Cerebellar nuclear complex (tissue), 1 donor: ENCODE measurements around the gene GAGE10.

Experiments used
- DNase-seq, 2 experiments: peaks; one replicate each; lab custom pipeline; 2025; lab: John Stamatoyannopoulos, UW

The GAGE10 gene, protein sequence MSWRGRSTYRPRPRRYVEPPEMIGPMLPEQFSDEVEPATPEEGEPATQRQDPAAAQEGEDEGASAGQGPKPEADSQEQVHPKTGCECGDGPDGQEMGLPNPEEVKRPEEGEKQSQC

DNA sequence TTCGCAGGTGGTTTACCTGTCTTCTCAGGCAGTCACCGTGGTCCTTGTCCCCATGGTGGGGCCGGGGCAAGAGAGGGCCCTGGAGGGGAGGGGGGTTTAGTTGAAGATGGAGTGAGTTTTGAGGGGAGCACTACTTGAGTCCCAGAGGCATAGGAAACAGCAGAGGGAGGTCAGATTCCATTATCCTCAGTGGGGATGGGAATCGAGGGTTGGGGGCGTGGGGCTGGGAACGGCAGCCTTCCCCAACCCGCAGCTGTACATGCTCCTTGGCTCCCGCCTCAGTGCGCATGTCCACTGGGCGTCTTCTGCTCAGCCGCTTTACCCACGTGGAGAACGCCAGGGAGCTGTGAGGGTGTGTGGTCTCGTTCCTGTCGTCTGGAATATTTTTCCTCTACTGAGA lies at the start of gene GAGE10:
TSS of gene GAGE10 (plus strand) at position 301 of the 400 bp plus-strand sequence. CDS start 1,214 bp downstream, outside the sequence.
- no peak for DNase-seq

DNA sequence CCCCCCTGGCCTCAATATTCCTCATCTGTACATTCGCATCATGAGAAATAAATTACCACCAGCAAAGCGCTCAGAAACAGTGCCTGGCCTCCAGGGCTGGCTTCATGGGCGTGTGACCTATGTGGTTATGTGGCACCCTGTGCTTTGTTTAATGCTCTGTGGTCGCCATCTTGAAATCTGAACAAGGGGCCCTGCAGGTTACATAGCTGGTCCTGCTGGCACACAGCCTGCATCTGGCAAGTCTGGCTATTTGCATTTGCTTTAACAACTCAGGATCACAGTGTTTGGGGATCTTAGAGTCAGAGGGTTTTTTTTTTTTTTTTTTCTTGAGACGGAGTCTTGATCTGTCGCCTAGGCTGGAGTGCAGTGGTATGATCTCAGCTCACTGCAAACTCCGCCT lies 48.8 kb upstream of the GAGE10 start:
- no peak for DNase-seq

DNA sequence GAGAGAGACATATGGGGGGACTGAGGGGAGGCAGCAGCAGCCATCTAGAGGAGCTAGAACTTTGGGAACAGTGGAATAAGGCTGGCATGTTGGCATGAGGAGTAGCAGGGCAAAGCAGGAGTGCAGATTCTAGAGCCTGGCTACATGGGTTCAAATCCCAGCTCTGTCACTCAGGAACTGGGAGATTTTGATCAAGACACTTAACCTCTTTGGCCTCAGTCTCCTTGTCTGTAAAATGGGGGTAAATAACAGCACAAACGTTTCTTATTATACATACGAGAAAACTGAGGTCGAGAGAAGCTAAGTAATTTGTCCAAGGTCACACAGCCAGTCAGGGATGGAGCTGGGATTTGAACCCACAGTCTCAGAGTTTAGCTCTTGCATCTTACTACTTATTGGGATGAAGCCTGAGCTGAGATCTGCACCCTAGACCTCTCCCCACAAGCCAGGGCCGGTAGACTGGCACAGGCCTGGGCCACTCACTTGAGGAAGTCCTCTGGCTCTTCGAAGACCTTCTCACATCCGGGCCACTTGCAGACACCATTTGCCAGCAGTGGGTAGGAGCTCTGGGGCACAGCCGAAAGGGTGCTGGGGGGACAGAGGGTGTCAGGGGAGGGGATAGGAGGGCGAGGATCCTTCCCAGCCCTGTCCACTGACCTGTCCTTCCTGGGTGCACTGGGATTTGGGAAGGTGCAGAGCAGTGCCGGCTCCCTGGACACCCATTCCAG lies 47.0 kb upstream of the GAGE10 start:
- no peak for DNase-seq

DNA sequence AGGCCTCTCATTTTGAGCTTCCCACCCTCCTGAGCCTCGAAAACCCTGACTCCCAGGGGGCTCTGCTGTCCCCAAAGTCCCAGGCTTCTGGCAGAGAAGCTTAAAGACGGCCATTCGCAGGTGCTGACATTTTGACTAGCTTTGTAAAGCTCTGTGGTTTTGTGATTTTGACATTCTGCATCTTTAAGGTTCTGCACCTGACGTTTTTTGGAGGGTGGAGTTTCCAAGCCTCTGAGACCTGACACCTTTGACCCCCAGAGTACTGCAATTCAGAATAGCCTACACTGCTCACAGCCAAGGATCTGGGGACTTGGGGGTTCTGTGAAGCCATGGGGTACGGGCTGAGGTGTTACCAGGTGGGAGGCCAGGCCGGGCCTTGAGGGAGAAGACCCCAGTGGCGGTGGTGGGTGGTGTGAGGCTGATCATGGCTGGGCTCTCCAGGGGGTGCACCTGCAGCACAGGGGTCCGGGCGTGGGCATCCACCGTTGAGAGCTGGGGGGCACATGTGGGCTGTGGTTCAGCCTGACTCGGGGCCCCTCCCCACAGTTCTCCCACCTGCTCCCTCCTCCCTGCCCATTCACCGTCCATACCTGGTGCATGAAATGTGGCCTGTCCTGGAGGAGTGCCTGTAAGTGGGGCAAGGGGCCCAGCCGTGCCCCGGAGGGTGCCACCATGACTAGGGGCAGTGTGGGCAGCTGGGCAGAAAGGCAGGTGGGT lies 46.2 kb upstream of the GAGE10 start:
- DNase-seq = no peak

DNA sequence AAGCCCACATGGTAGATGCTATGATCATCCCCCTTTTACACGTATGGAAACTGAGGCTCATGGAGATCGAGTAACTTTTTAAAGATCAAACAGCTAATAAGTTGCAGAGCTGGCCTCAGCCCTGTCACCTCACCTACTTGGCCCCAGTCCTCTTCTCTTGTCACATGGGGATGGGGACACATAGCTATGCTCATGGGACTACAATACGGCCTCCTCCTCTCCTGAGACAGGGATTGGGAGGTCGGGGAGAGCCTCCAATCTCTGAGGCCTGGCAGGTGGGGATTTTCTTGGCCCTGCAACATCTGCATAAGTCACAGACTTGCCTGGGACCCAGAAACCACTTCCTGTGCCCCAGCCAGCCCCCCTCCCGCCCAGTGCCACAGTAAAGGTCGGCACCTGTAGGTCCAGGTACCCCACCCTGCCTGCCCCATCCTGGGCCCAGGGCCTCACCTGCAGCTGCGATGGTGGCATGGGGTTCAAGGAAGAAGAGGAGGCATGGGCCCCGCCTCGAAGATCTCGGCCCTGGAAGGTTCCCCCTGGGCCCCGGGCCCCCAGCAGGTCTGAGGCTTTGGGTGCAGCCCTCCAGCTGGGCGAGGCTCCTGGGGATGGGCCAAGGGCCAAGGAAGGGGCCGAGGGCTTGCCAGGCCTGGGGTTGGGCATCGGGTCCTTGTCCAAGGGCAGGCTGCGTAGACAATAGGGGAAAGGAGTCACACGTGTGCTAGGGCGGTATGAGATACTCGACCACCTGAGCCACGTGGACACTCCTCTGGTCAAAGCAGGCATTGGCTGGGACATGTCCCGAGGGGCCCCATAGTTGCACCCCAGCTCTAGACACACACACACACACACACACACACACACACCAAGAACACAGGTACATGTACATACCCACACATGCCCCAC lies 45.3 kb upstream of the GAGE10 start:
- no peak for DNase-seq

DNA sequence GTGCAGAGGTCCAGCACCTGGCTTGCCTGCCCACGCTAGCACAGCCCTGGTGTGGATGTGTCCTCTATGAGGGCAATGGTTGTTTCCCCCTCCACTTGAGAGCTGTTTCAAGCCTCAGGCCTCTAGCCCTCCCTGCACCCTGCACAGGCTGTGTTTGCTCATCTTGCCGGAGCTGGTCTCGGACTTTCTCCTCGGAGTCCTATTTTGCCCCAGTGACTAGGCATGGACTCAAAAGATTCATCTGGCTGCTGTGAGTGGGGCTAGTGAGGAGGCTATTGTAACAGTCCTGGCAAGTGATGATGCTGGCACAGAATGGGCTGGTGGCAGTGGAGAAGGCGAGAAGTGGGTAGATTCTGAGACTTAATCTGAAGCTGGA lies 44.7 kb upstream of the GAGE10 start:
- no peak for DNase-seq

DNA sequence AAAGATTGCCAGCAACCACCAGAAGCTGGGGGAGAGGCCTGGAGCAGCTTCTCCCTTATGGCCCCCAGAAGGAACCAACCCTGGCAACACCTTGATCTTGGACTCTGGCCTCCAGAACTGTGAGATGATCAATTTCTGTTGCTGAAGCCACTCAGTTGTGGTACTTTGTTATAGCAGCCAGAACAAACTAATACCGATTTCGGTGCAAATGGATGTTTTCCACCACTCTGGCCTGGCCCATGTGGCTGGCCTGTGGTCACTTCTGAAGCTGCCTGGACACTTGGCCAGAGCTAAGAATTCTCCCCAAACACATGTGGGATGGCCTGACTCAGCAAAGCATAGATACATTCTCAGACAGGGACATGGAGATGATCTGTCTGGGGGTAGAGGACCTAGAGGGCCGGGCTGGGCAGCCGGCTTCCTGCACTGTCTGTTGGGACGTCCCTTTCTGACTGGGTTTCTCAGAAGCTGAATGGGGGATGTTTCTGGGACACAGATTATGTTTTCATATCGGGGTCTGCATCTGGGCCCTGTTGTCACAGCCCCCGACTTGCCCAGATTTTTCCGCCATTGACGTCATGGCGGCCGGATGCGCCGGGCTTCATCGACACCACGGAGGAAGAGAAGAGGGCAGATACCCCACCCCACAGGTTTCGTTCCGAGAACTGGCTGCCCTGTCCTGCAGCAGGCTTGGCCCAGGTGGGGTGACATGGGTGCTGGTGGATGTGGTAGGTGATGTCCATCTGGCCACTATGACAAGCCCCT lies 43.0 kb upstream of the GAGE10 start:
- no peak for DNase-seq

DNA sequence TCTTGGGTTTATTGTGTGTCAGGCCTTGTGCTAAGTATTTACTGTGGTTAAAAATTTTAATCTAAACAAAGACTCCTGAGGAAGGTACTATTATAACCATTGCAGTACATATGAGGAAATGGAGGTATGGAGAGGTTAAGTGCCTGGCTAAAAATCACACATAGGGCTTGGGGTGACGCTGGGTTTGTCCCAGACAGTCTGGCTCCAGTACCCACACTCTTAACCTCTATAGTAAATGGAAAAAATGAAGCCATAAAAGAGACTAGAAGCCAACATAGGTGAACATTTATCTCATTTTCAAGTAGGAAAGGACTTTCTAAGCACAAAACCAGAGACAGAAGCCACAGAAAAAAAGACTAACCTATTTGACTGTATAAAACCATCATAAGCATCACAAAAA lies 40.8 kb upstream of the GAGE10 start:
- no peak for DNase-seq

DNA sequence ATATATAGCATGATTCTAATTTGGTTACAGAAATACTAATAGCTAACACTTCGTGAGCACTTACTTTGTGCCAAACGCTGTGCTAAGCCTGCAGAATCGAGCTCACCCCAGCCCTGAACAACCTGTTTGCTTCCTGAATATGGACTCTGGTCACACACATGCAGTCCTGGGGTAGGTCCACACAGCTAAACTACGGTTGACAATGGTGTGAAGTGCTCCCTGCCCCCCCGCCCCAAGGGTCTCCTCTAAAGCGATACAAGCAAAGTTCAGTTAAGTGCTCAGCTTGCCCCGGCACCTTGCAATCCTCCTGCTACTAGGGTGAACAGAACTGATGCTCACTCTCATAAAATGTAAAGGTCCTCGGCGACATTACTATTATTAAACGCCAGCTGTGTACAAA lies 39.8 kb upstream of the GAGE10 start:
- DNase-seq = no peak

DNA sequence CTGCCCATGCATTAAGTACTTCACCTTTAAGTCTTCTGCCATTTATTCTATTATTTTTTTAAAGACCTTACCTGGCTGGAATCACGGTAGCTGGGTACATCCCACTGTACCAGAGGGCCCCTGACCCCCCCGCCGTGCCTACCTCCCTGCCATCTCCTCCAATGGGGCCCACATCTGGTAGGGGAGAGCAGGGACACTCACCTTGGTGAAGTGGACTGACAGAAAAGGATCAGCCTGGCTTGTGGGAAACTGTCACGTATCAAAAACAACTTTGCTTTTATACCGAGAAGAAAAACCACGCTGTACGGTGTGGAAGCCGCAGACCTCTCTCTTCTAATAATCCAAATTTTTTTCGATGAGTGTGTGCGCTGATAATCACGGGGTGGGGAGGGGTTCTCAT lies 39.0 kb upstream of the GAGE10 start, which contains the start of gene FOXP3:
TSS of gene FOXP3 (minus strand) at position 251 of the 400 bp plus-strand sequence. CDS start 6,205 bp downstream, outside the sequence.
- no peak for DNase-seq

DNA sequence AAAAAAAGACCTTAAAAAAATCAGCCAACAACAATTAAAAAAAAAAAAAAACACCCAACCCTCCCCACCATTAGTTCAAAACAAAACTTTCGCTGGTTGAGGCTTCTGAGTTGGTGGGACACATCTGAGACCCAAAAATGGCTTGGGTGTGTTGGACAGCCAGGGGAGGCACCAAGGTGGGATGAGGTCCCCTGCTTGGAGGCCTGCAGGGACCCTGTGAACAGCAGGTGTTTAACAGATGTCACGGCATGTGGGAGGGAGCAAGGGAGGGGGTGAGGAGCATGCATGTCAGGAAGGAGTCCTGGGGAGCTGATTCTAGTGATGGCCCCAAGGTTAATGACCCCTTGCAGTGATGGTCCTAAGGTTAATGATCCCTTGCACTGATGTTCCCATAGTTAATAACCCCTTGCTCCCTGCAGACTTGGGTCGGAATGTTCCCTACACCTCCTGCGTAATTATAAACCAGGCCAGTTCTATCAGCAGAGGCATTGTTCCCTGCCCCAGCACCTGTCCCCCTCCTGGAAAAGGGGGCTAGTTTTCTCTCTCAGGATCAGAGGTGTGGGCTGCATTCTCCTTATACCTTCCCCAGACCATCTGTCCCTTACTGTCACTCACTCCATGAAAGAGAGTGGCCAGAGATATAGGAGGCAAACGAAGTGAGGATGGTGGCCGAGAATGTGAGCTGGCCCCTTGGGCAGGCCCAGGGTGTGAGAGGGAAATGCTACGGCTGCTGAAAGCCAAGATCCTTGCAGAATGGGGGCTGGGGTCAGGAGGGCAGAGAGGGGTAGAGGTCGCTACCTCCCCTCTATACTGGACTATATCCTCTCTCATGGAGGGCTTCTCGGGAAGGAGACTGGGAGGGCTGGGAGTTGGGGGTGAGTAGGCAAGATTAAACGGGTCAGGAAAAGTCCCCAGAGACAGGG lies 36.7 kb upstream of the GAGE10 start:
- no peak for DNase-seq

DNA sequence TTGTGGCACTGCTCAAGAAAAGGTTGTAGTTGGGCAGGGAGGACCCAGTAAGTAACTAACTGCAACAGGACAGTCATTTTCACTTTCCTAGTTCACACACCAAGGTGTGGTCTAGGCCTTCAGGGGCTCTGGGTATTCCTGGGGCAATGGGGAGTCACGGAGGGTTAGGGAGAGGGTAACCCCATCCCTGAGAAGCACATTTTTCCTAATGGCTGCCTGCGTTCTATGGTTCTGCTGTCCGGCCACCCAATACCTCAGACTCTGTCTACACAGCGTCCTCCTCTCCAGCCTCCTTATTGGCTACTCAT lies 34.8 kb upstream of the GAGE10 start:
- DNase-seq = no peak

DNA sequence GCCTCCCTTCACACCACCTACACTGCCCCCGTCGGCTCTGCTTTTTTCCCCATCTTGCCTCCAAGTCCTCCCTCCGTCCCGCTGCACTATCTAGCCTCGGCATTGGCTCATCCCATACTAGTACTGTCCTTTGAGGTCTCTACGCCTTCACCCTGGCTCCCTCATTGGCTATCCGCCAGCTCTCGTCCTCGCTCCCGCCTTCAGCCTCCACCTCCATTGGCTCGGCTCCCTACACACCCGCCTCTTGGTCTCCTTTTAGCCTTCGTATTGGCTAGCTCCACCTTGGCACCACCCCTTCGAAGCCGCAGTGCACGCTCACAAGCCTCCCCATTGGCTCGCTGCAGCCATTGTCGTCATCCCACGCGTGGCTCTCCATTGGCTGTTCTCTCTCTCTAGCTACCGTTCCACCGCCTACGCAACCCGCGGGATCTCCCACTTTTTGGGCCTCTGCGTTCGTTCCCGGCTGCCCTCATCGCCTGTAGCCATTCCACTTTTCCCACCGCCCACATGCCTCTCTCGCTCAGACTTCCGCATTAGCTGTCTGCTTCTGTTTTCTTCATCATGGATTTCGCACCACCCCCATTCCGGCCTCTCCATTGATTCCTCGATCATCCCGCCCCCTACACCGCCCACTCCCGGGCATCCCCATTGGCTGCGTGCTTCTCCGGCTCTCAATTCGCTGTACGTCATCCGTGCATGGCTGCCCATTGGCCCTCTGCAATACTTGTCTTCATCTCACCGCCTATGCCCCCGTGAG lies 34.3 kb upstream of the GAGE10 start:
- DNase-seq = peak; percentile 75 to 85

DNA sequence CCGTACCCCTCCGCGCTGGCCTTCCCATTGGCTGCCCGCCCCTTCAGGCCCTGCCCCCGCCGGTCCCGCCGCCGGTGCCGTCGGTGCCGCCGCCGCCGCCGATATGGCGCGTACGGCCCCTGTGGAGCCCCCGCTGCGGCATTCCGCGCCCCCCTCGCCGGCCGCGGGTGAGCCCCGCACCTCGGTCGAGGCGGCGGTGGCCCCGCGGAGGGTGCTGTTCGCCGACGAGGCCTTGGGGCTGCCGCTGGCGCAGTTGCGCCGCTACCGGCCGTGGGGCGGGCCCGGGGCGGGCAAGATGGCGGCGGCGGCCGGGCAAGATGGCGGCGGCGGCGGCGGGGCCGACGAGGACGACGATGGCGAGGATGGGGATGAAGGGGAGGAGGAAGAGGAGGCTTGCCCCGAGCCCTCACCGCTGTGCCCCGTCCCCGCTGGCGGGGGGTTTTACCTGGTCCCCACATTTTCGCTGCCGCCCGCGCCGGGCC lies 33.6 kb upstream of the GAGE10 start, which contains the start of gene PPP1R3F:
TSS of gene PPP1R3F (plus strand) at position 27 of the 482 bp plus-strand sequence. CDS start at position 104, 77 bp downstream.
- DNase-seq = no peak

DNA sequence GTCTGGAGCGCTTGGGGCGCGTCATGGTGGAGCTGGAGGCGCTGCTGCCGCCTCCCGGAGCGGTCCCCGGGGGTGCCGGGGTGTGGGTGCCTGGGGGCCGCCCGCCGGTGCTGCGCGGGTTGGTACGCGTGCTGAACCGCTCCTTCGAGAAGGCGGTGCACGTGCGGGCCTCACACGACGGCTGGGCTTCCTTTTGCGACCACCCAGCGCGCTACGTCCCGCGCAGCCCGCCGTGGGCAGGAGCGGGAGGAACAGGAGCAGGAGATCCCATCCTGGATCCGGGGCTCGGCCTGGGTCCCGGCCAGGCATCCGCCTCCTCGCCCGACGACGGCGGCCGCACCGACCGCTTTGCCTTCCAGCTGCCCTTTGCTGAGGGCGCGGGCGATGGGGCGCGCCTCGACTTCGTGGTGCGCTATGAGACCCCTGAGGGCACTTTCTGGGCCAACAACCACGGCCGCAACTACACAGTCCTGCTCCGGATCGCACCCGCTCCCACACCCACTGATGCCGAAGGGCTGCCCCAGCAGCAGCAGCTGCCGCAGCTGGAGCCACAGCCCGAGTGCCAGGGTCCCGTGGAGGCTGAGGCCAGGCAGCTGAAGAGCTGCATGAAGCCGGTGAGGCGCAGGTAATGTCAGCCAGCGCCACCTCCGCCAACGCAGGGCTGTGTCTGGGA lies 33.1 kb upstream of the GAGE10 start:
- no peak for DNase-seq

DNA sequence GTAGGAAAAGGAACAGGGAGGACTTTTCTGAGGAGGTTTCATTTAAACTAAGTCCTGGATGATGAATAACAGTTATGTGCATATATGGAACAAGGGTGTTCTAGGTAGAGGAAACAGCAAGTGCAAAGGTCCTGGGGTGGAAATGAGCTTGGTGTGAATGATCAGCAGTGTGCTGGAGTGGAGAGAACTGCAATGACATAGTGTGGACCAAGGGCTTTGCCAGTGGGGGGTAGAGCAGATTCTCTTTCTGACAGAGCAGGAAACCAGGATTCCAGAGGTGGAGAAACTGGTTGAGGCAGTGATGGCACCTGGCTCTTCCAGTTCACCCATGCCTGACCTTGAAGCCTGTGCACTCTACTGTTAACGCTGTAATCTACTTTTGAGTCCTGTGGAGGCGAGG lies 32.1 kb upstream of the GAGE10 start:
- DNase-seq = no peak

DNA sequence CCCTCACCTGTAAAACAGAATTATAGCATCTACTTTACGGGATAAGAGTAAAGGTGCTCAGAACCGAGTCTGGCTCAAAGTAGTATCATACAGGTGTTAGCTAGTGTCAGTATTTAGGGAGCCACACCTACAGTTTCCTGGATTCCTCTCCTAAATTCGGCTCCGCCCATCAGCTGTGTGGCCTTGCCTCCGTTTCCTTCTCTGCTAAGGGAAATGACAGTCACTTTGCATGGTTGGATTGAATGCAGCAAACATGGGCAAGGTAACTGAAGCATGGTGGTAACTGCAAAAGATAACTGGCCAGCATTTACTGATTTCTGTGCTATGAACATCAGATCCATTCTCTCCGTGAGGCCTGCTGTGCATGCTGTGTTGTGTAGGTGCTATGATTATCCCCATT lies 31.0 kb upstream of the GAGE10 start:
- no peak for DNase-seq

DNA sequence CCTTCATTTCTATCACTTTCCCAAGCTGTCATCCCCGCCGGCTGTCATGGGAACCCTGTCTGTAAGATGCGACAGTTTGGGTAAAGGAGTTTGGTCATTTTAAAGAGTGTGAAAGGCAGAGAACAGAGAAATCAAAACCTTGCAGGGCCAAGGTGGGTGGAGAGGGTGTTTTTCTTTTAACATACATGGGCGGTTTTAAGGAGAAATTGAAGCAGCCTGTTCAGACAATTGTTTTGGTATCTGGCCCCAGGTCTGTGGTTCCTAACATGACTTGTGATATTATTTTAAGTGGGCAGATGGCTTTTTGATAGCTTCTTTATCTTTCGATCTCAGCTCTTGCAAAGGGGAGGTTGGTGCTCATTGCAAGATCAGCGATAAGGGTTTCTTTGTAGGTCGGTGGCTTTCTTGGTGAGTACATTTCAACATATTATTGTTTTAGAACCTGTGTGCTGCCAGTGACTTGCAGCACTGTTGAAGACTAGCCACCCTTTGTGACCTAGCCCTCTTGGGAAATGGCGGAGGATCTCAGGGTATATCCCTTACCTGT lies 30.2 kb upstream of the GAGE10 start:
- DNase-seq = no peak

DNA sequence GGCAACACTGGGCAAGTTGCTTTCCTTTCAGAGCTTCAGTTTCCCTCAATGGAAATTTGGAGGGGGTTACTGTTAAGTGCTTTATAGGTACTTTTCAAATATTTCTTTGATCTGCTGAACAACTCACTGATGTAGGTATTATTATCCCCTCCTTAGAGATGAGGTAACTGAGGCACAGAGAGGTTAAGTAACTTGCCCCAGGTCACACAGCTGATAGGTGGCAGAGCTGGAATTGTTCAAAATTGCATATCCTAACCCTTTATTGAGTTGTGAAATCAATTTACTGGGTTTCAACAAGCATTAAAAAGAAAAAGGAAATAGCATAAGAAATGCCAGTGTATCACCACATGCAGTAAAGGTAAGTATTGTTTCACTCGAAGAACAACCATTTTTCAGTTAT lies 27.2 kb upstream of the GAGE10 start:
- DNase-seq = no peak
